GM18519 (cell line): ENCODE data around the gene TNNI3K.

Source experiments
- ATAC-seq: cut with Tn5 transposase; IDR thresholded peaks from one replicate; pipeline ENCODE4 v1.9.1; 2021; ENCODE audit warnings: mild to moderate bottlenecking, moderate library complexity; ENCODE audit not compliant: unreplicated experiment, low FRiP score

Gene TNNI3K

DNA sequence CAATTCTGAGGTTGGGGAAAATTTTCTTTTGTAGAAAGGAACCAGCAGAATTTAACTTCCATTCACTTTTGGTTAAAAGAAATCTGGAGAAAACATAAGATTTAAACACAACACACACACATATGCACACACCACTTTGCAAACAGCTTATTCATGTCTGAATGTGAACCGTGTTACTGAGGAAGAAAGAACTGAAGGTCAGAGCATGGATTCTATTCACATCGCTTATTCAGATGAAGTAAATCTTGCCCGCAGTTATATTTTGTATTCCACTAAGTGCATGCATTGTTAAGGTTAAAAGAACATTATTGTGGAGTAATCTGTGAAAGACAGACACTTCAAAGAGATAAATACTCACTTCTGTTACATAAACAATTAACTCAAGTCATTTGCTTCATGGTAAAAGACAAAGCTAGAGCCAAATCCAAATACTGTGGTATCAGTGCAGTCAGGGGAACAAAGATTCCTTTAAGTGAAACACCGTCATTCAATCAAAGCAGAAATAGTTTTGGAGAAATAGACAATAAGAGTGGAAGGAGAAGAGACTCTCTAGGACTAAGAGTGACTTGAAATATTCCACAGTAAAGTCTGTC, 195.3 kb downstream of the TNNI3K start:
- no peak for ATAC-seq

DNA sequence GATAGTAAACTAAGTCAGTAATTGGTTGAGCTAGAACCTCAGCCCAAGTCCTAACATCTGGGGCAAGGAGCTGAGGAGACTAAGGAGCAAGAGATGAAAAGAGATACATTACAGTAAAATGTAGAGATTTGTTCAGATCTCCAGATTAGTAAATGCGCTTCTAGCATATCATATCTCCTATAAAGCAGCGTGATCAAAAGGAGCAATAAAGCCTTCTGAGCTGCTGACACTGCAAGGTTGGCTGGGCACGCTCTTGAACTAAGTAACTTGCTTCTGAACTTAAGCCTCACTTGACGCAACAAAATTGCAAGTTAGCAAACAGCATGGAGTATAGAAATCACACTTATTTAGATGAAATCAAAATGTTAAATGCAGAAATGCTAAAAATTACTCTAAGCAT, 196.3 kb downstream of the TNNI3K start:
- no peak for ATAC-seq

DNA sequence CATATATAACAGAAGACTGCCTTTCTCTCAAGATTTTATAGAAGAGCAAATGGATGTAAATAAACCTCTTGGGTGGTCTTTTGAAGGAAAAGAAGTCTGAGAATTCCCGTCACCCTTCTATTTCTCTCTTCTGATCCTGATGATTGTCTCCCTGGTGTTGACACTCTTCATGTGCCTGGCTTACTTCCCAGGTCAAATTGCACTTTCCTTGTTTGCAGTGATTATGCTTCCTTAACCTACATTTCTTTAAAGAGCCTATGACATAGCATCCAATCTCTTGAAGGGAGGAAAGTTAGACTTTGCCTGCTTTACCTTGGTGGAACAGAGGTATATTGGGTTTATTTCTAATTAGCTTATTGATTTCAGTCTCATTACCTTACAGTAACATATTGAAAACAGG, 197.1 kb downstream of the TNNI3K start:
- no peak for ATAC-seq

DNA sequence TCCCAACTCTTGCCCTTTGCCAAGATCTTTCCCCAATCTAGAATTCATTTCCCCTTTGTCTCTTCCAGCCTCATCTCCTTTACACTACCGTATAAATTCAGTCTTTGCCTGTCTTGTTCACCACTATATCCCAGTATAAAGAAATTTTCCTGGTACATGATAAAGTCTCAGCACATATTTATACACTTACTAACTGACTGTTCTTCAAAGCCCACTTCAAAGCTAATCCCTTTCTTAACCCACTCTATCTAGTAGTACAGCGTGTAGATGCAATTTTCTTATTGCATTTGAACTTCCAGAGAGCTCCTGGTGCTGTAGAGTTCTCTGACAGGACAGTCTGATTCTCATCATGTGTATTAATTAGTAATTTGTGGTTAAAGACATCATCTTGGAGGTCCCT, 199.1 kb downstream of the TNNI3K start:
- no peak for ATAC-seq

DNA sequence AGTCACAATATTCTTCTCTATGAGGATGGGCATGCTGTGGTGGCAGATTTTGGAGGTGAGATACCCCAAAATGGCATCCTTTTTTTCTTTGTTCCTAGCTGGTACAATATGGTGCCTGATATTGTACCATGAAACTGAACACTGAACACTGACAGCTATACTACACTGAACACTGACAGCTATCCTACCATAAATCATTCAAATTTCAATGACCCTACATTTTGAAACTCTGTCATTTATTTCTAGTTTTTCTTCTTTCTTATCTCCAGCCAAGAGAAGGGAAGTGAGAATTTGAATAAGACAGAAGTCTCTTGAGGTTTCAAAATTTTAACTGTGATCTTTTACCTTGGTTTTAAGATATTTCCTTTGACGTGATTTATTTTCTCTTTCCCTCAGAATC, 200.9 kb downstream of the TNNI3K start:
- ATAC-seq, result no peak

DNA sequence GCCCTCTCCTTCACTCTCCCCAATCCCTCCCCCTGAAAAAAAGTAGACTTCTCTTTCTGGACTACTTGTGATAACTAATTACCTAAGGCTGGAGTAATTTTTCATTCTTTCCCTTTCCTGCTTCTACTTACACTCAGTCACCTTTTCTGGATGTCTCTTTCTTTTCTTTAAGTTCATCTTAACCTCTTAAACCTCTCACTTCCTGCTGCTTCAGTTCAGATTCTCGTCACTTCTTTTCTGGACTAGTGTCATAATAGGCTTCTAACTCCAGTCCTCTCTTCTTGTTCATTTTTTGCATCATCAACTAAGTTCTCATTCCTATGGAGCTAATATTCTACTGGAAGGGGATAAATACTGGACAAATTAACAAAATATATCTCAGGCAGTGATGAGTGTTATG, 201.8 kb downstream of the TNNI3K start:
- no peak for ATAC-seq

DNA sequence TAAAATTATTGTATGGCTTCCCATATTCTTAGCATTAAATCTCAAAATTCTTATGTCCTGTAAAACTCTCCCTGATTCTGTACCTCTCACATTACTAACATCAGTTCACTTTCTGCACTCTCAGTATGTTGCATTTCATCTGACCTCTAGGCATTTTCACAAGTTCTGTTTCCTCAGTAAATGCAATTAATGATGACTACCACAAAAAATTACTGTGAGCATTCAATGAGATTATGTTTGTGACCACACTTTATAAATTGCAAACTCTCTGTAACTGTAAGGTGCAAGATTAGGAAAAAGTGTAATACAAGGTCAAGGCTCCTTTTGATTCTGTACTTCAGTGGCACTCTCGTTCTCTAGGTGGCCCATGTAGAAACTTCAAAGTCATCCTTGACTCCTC, 216.8 kb downstream of the TNNI3K start:
- ATAC-seq, result no peak

DNA sequence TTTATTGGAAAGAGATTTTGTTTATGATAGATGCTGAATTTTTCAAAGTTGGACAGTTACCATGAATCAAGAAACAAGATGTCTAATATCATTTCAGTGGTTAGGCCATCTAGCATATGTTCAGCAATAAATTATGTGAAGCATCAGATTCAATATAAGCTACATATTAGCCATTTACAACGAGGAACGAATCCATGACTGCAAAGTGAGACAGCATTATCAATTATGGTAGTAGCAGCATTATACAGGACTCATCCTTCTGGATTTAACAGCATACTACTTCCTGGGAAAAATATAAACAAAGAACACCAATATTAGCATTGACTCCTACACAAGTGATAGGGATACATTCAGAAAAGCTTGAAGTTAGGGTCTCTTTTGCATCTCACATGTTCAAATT, 218.1 kb downstream of the TNNI3K start:
- ATAC-seq, result no peak

DNA sequence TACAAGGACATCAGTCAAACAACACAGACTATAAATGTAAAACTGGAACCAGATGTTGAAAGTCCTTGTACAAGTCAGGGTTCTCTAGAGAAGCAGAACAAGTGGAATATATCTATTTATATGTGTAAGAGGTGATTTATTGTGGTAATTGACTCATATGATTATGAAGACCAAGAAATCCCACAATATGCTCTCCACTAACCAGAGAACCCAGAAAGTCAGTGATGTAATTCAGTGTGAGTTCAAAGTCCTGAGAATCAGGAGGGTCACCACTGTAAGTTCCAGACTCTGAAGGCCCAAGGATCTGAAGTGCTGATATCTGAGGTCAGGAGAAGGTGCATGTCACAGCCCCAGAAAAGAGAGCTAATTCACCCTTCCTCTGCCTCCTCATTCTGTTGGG, 220.2 kb downstream of the TNNI3K start:
- no peak for ATAC-seq

DNA sequence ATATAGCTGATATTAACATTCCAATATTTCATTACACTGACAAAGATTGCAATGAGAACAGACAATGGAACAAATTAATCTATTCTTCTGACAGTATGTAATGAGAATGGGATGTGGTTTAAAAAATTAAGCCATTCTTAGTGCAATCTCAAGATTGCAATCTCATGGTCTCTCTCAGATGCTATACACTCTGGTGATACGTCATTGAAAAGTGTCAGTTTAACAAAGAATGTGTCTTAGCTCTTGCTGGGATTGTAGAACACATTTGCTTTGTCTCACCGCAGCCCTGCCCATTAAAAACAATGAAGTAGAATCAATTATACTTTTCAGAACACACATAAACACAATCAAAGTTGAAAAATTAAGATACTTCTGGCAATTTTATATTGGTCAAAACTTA, 222.1 kb downstream of the TNNI3K start:
- ATAC-seq, result no peak

DNA sequence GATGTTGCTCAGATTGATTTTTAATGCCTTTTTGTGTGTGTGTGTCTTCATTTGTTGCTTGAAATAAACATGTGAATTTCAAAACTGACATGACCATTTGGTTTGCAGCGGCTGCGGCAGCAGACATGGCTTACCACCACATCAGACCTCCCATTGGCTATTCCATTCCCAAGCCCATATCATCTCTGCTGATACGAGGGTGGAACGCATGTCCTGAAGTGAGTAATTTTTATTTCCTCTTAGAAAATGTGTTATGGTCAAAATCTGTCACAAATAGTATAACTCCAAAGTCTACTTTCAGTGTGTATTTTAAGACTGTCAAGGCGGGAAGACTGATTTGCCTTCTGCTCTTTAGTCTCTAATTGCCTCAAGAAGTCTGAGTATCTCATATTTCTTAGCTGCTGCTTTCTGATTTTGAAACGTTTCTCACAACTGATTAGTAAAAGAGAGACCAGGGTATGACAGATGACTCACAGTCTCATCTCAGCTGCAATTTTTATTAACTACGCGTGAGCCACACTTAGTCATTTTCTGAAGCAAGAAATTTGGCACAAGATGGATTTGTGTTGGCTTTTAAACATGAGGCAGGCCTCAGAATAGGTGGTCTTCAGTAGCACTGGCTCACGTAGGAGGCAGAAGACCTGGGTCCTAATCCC, 228.3 kb downstream of the TNNI3K start:
- peak; percentile 90 for ATAC-seq

DNA sequence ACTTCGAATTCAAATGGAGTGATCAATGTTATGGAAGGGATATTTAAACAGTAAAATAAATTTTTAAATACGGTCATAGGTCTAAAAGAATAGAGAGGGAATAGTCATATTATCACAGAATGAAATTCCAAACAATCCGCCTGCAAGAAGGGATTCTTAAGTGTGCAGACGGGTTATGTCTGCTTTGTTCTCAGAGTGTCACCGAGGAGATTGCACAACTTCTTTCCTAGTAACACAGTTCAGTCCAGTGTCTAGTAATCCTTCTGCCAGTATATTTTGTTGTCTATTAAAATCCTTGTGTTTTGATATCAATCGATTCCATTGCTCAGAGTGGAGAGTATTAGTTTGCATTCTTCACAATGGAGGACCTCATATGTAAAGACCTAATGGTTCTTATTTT, 228.8 kb downstream of the TNNI3K start:
- ATAC-seq, result no peak

DNA sequence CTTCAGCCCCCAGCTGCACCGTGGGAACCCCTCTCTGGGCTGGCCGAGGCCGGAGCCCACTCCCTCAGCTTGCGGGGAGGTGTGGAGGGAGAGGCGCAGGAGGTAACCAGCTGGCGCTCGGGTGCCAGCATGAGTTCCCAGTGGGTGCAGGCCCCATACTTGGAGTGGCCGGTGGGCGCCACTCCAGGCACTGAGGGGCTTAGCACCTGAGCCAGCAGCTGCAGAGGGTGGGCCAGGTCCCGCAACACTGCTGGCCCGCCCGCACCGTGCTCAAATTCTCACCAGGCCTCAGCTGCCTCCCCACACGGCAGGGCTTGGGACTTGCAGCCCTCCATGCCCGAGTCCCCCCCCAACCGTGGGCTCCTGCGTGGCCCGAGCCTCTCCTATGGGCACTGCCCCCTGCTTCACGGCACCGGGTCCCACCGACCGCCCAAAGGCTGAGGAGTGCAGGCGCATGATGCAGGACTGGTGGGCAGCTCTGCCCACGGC, 230.1 kb downstream of the TNNI3K start:
- ATAC-seq, result no peak

DNA sequence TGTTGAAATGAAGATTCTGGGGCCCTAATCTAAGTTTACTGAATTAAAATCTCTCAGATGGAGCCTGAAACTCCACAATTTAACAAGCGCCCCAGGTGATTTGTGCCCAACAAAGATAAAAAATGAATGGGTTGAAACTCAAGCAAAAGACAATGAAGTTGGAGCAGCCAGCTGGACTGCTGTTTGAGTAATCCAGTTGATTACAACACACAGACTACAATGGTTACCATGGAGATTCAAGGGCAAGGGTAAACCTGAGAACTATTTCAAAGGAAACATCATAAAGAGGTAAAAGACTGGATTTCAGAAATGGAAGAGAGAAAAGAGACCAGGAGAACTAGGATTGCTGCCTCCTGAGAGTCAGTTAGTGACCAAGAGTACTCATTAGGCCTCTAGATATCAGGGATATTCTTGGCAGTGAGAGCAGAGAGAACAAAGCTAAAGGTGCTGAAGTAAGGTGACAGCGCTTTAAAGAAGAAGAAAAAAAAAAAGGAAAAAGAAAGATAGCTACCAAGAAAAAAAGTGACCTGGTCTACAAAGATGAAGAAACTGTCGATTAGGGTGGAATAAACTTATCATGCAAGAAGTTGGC, 232.7 kb downstream of the TNNI3K start:
- ATAC-seq, result no peak

DNA sequence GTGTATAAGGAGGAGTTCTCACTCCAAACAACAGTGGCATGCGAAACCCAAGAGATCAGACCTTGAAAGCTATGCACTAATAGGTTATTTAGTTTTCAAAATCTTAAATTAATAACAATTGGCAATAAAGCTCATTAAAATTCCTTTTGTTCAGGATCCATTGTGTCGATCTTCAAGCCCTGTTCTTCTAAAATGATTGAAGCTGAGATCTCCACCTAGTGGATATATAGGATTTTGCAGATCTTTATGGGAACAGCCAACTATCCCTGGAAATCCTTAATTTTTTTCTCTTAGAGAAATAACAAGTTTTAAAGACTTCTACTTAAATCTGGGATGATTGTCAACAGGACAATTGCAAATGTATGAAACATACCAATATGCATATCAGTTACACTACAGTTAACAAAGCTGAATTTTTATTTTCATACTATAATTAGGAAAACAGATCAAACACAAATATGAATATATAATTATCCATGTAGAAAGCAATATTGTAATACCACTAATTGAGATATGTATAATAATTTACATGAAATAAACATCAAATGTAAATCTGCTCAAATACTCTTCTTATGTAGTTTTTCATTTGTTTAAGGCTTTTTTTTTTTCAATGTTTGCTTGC, 233.9 kb downstream of the TNNI3K start:
- no peak for ATAC-seq

DNA sequence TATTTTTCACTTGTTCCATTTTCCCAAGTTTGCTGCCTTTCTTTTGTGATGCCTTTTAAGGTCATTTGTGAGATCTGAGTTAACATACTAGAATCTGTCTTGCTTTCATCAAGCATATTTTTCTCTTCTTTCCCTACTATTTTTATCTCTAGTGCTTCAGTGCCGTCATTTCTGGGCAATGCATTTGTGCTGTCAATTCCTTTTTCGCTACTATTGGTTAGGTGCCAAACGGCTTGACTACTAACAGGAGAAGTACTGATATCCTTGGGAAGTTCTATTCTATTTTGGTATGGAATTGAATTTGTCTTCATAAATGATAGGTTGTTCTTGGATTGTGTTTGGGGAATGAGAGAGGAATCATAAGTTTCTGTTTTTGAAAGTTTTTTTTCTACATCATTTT, 235.1 kb downstream of the TNNI3K start:
- no peak for ATAC-seq

DNA sequence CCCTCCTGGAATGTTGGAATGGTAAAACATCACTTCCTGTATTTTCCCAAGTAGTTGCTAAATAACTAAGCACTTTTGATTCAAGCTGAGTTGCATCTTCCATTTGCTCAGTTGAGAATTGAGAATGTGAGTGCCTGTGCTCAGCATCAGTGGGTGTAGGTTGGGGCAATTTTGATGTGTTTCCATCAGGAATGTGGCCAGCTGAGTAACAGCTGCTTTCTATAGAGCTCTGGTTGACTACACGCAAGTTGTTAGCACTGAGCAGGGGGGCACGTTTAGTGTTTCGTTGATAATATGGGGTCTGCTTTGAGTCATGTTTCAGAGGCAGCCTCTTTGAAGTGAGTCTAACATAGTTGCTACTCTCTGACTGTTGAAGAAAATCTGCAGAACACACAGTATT, 235.7 kb downstream of the TNNI3K start:
- no peak for ATAC-seq

DNA sequence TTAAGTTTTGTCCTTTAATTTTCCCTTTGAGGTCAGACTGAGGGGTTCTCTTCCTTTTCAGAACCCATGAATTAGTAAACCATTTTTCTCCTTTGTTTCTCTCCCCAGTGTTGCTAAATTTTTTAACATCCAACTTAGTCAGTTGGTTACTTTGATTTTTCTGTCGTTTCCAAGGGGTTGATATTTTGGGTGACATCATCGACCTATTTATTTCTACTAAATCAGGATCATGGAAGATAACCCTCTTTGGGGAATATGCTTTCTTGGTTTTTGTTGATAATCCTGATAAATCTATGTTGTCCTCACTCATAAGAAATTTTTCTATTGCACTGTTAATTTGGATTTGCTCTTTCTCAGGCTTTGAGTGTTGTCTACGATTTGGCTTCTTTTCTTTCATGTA, 236.3 kb downstream of the TNNI3K start:
- no peak for ATAC-seq

DNA sequence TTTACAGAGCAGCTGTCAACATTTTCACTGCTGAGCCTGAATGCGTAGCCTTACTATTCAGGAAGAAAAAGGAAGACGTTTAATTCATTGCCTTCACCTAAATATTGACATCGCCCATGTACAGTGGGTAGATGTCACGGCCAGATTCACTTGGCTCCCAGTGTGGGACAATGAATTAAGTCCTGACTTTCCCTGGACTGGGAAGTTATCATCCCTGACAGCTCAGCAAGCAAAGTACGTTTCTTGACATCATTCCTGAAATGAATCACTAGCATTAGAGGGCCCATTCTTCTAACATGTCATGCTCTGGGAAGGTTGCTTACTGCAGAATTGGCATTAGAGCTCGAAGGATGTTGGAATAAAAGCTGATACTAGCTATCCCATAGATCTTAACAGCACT, 239.4 kb downstream of the TNNI3K start:
- ATAC-seq, result no peak

DNA sequence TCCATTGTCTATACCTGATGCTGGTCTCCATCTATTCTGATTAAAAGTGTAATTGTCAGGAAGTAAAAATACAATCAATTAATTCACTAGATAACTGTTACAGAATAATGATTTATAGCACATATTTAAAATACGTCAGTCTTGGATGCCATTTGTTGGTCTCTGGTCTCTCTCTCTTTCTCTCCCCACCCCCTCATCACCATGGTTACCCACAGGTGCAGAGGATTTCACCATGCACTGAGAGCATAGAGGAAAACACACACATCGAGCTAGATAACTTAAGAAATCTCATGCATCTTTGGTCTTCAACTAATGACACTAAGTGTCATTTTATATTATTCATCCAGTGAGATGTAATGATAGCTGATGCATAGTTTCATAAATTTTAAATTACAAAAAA, 243.8 kb downstream of the TNNI3K start:
- no peak for ATAC-seq

DNA sequence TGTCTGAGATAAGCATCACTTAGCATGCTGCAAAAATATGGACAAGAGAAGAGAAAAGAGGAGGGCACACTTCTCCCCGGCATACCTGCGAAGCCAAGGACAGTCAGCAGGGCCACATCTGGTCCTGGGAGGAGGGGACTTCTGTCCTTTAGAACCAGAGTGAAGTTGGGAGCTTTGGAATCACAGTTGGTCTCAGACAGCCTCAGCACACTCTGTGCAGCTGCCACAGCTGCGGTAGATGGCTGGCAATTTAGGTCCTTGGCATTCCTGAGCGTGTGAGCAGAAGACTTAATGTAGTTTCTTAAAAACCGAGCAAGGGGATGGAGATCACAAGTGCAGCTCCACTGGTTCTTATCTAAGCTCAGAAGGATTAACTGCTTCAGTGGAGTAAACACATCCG, 244.9 kb downstream of the TNNI3K start:
- no peak for ATAC-seq

DNA sequence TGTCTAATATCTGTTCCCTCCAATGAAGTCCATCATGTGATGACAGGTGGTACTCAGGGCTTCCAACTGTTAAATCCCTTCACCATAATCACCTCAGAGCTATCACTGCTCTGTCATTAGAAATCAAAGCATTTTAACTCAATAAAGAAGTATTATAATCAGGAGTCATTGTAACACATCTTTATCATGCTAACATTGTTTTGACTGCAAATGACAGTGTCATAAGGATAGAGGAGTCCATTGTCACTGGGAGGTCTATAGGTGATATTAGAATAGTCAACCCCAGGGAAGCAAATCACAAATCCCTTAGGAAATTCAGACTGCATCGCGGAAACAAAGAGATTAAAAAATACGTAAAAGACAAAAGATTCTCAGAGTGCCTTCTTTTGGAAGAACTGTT, 246.4 kb downstream of the TNNI3K start:
- no peak for ATAC-seq
